Measurements from ENCODE around the gene NOP9.

The NOP9 gene

DNA sequence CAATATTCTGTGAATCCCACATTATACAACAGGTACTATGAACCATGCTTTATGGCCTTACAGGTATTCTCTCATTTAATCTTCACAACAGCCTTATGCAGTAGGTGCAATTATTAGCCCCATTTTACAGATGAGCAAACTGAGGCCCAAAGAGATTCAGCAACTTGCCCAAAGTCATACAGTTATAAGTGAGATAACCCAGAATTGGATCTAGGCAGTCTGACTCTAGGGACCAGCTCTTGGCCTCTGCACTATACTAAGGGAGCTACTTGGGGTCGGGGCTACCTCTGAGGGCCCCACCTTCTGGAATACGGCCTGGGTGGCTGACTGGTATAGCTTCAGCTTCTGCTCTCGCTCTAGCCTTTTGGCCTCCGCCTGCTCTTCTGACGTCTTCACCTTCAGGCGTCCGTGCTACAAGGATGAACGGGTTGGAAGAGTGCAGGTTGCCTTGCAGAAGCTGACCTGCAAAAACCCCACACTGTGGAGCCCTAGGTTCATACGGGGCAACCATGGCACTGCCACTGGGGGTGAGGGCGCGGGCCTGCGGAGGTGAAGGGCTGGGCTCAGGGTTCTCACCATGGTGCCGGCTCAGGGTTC is 29.0 kb upstream of the NOP9 start:
- DNase-seq (ENCODE audit: low read depth) = no peak
- TF ChIP-seq, protein P1, sequence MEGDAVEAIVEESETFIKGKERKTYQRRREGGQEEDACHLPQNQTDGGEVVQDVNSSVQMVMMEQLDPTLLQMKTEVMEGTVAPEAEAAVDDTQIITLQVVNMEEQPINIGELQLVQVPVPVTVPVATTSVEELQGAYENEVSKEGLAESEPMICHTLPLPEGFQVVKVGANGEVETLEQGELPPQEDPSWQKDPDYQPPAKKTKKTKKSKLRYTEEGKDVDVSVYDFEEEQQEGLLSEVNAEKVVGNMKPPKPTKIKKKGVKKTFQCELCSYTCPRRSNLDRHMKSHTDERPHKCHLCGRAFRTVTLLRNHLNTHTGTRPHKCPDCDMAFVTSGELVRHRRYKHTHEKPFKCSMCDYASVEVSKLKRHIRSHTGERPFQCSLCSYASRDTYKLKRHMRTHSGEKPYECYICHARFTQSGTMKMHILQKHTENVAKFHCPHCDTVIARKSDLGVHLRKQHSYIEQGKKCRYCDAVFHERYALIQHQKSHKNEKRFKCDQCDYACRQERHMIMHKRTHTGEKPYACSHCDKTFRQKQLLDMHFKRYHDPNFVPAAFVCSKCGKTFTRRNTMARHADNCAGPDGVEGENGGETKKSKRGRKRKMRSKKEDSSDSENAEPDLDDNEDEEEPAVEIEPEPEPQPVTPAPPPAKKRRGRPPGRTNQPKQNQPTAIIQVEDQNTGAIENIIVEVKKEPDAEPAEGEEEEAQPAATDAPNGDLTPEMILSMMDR (conservative IDR thresholded peaks at IDR 0.05; ENCODE audit: low read depth, low read length) = no peak
- H3K4me3 ChIP-seq (ENCODE audit: low read length) = peak overlapping the region; percentile 86

DNA sequence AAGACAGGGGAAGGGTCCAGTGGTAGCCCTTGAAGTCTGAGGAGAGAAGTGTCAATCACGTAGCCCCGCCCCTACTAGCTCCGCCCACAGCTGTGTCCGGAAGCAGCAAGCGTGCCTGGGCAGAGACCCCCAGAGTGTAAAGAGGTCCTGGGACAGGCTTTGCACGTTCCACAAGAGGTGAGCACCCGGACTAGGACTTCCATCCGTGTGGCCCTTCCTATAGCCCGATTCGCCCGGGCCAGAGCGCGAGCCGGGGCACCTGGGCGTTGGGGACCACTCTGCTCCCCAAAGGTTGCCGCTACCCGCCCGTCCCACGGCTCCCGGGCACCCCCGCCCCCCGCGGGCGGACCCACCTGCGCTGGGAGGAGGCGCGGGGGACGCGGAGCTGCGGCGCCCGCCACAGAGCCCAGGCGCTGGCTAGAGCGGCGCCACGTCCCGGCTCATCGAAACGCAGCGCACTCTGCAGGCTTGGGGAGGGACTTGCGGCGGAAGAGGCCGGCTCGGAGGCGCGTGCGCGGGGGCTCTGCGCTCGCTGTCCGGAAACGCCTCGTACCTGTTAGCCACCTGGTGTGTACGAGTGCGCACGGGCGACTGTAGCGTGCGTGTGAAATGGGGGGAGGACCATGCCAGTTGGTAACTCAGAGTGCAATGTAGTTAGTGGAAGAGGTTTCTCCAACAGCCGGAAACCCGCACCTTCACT is 28.4 kb upstream of the NOP9 start, which contains the start of gene RABGGTA:
TSS of gene RABGGTA (minus strand) at position 464 of the 700 bp plus-strand sequence. CDS start 482 bp downstream, outside the sequence.
- peak within 1 kb of the TSS; percentile 86 for H3K4me3 ChIP-seq (ENCODE audit: low read length)
- no peak for DNase-seq (ENCODE audit: low read depth)
- TF ChIP-seq, protein P1 (conservative IDR thresholded peaks at IDR 0.05; ENCODE audit: low read depth, low read length) = peak; percentile 66

DNA sequence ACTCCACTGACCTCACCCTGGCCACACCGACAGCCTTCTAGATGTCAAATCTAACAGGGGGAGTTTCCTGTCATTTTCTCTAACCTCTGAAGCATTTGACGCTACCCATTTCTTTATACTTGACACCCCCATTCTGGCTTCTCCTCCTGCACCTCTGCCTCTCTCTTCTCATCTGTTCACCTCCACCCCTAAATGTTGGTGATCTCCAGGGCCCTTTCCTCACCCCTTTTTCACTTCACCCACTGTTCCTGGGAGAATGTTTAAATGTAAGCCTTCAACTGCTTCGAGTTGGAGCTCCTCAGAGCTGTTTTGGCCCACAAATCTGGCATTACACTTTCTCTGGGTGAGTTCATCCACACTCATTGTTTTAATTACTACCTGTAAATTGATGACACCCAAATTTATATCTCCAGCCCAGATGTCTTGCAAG is 27.8 kb upstream of the NOP9 start:
- peak overlapping the region; percentile 86 for H3K4me3 ChIP-seq (ENCODE audit: low read length)
- TF ChIP-seq, protein P1 (conservative IDR thresholded peaks at IDR 0.05; ENCODE audit: low read depth, low read length) = no peak
- no peak for DNase-seq (ENCODE audit: low read depth)

DNA sequence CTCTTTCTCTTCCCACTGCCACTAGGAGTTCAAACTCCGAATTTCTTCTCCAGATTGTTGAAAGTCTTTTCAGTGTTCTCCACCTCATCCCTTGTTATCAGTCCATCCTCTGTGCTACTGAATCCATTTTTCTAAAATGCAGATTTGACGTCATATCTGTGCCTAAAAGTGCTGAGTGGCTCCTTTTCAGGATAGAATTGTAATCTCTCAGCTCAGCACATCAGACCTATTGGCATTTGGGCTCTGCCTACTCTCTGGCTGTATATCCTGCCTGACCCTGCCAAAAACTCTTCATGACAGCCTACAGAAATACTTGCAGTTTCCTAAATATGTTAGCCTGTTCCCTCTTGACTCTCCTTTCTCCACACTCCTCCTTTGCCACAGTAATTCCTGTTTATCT is 27.2 kb upstream of the NOP9 start:
- H3K4me3 ChIP-seq (ENCODE audit: low read length) = no peak overlapping the region
- TF ChIP-seq, protein P1 (conservative IDR thresholded peaks at IDR 0.05; ENCODE audit: low read depth, low read length) = no peak
- DNase-seq (ENCODE audit: low read depth) = no peak

DNA sequence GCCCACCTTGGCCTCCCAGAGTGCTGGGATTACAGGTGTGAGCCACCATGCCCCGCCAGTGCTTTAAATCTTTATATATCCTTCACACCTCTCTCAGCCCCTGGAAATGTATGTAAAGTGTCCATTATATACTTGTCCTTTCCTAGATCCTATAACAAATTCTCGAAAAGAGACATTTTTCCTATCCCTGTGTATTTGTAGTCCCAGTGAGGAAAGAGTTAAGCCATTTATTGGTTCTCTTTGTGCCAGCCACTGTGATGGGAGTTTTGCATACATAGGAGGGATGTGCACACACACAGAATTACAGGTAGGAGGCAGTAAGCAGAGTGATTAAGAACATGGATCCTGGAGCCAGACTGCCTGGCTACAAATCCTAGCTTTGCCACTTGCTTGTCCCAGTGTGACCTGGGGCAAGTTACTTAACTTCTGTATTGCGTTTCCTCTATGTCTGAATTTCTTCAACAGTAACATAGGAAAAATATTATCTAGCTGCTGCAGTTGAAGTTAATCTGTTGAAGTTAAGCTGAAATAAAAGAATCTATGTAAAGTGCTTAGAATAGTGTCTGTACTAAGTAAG is 26.1 kb upstream of the NOP9 start:
- DNase-seq (ENCODE audit: low read depth) = no peak
- no peak overlapping the region for H3K4me3 ChIP-seq (ENCODE audit: low read length)
- TF ChIP-seq, protein P1 (conservative IDR thresholded peaks at IDR 0.05; ENCODE audit: low read depth, low read length) = peak; percentile 49

DNA sequence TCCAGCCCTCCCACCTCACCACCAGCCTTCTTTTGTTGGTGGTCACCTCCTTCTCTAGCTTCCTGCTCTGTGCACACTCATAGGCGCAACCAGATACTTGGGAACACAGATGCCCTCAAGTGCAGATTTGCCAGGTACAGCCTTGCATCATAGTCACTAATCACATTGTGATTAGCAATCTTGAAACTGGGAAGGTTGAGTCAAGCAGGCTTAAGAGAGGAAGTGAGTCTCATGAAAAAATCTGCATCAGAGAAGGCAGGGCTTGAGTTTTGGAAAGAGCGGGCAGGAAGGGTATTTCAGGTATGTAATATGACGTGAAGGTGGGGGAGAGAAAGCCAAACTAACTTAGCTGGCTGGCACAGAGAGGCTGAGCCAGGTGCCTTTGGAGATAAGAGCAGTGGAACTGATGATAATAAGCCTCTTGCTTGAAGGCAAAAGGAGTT is 25.5 kb upstream of the NOP9 start:
- H3K4me3 ChIP-seq (ENCODE audit: low read length) = no peak overlapping the region
- DNase-seq (ENCODE audit: low read depth) = peak; percentile 89
- TF ChIP-seq, protein P1 (conservative IDR thresholded peaks at IDR 0.05; ENCODE audit: low read depth, low read length) = no peak
